Fibroblast of lung (primary cell): ENCODE measurements around the gene CCDC149. TPM values are rescaled to one million over a fixed set of nuclear protein-coding genes. Genes with fewer than 3 reads are reported as not detected.

Experiments used
- DNase-seq, 2 donors: peaks; one replicate each; pipeline versions ENCODE4 v3.0.0 to v3.0.0-alpha.2; 2010; ENCODE audit warnings: low read depth in 2 of 2
- H2AFZ ChIP-seq: 2 replicates; pipeline ENCODE4 v1.5.1; 2012; ENCODE audit warnings: low read length, control low read depth, inconsistent platforms
- H3K27ac ChIP-seq: 2 replicates; pipeline ENCODE4 v1.5.1; 2011; ENCODE audit warnings: low read length, control low read depth; ENCODE audit not compliant: insufficient read depth
- H3K27me3 ChIP-seq: 2 replicates; pipeline ENCODE4 v1.5.1; 2011; ENCODE audit warnings: mild to moderate bottlenecking, low read length; ENCODE audit not compliant: control insufficient read depth, insufficient read depth
- H3K36me3 ChIP-seq: 2 replicates; pipeline ENCODE4 v1.5.1; 2011; ENCODE audit warnings: low read length; ENCODE audit not compliant: control insufficient read depth, insufficient read depth
- H3K4me1 ChIP-seq: 2 replicates; pipeline ENCODE4 v1.5.1; 2011; ENCODE audit warnings: low read length; ENCODE audit not compliant: control insufficient read depth, insufficient read depth; ENCODE audit errors: extremely low read depth
- H3K4me2 ChIP-seq: 2 replicates; pipeline ENCODE4 v1.5.1; 2011; ENCODE audit warnings: low read length, control low read depth; ENCODE audit not compliant: insufficient read depth; ENCODE audit errors: extremely low read depth
- H3K4me3 ChIP-seq, 4 experiments: fragments of 200-600 bp in 1 of 4; sonication (generic) in 1 of 4; replicated peaks in 1 of 4; 2 replicates each; pipeline ENCODE4 v1.5.1; 2011 to 2016; ENCODE audit warnings: low read length in 4 of 4, low read depth in 3 of 4, mild to moderate bottlenecking in 3 of 4, control low read depth in 2 of 4, inconsistent platforms in 1 of 4, mixed read lengths in 1 of 4; ENCODE audit not compliant: insufficient read depth in 1 of 4; ENCODE audit errors: control extremely low read depth in 1 of 4
- H3K79me2 ChIP-seq: 2 replicates; pipeline ENCODE4 v1.5.1; 2012; ENCODE audit warnings: mild to moderate bottlenecking, low read length, inconsistent platforms; ENCODE audit not compliant: control insufficient read depth, insufficient read depth
- H3K9ac ChIP-seq: 2 replicates; pipeline ENCODE4 v1.5.1; 2011; ENCODE audit warnings: mild to moderate bottlenecking, low read length, control low read depth; ENCODE audit not compliant: insufficient read depth
- H3K9me3 ChIP-seq: 2 replicates; pipeline ENCODE4 v1.5.1; 2012; ENCODE audit warnings: low read depth, low read length; ENCODE audit not compliant: control insufficient read depth, insufficient read depth
- H4K20me1 ChIP-seq: 2 replicates; pipeline ENCODE4 v1.5.1; 2011; ENCODE audit warnings: low read length; ENCODE audit not compliant: control insufficient read depth, insufficient read depth; ENCODE audit errors: extremely low read depth
- EZH2 ChIP-seq: IDR thresholded peaks from 2 replicates; pipeline ENCODE4 v1.5.1; 2012; ENCODE audit warnings: low read length, control low read depth, mild to moderate bottlenecking; ENCODE audit errors: missing control alignments
- polyA plus RNA-seq, 2 donors: library from polyadenylated mRNA; depleted of rRNA in 1 of 2; stranded (reverse) in 1 of 2; unstranded in 1 of 2; fragments of >200 nt; gene quantifications; 2 replicates each; pipeline ENCODE4 v1.2.1, GENCODE V29; 2011 to 2012; ENCODE audit warnings: missing spikeins in 1 of 2
- total RNA-seq: library from RNA; depleted of rRNA; stranded (reverse); fragments of >200 nt; gene quantifications from 2 replicates; pipeline ENCODE4 v1.2.1, GENCODE V29; 2014
- TF ChIP-seq, protein P1 (sequence below), 2 donors: IDR thresholded peaks in 1 of 2; conservative IDR thresholded peaks in 1 of 2; 1 replicate in 1 of 2; 2 replicates in 1 of 2; pipeline ENCODE4 v1.5.1; 2011 to 2012; ENCODE audit warnings: low read length in 2 of 2, control low read depth in 1 of 2, inconsistent platforms in 1 of 2, low read depth in 1 of 2, mild to moderate bottlenecking in 1 of 2

Gene CCDC149
- total and polyA plus RNA-seq, 2 donors (not counting 1 experiment from before 2014, with no cell fraction given) = 13.9 to 14.6 TPM

DNA sequence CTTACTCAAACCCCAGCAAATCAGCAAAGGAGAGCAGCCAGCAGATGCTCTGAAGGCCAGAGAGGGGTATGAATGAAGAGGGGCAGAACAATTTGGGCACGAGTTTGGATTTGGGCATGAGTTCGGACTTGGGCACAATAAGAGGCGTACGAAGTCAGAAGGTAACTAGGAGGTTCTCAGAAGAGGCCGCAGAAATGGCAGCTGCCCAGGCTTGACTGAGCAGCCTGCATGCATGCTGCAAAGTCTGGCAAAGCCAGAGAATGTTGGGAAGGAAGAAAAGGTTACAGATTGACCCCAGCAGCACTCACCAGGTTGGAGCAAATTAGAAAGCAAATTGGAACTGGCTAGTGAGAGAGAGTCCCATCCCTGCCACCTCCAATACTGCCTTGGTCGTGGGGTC, 15.2 kb downstream of the CCDC149 start:
- Histone ChIP-seq H3K27ac (no peak overlapping the region), H3K9ac (no peak overlapping the region), H3K27me3 (no peaks in the 10 kb centered on the region), H3K36me3 (no peaks in the 10 kb centered on the region), H2AFZ (no peak overlapping the region), H4K20me1 (no peaks in the 10 kb centered on the region), H3K9me3 (no peaks in the 10 kb centered on the region), H3K4me3 (no peak overlapping the region), H3K79me2 (no peaks in the 10 kb centered on the region), H3K4me1 (no peaks in the 10 kb centered on the region), H3K4me2 (no peak overlapping the region)
- no peak for DNase-seq
- TF ChIP-seq EZH2 = no peak
- TF ChIP-seq, protein P1, sequence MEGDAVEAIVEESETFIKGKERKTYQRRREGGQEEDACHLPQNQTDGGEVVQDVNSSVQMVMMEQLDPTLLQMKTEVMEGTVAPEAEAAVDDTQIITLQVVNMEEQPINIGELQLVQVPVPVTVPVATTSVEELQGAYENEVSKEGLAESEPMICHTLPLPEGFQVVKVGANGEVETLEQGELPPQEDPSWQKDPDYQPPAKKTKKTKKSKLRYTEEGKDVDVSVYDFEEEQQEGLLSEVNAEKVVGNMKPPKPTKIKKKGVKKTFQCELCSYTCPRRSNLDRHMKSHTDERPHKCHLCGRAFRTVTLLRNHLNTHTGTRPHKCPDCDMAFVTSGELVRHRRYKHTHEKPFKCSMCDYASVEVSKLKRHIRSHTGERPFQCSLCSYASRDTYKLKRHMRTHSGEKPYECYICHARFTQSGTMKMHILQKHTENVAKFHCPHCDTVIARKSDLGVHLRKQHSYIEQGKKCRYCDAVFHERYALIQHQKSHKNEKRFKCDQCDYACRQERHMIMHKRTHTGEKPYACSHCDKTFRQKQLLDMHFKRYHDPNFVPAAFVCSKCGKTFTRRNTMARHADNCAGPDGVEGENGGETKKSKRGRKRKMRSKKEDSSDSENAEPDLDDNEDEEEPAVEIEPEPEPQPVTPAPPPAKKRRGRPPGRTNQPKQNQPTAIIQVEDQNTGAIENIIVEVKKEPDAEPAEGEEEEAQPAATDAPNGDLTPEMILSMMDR (conservative IDR thresholded peaks at IDR 0.05 in 1 of 2, IDR thresholded peaks at IDR 0.05 in 1 of 2; ENCODE audit: low read depth in 1 of 2, low read length in 2 of 2) = no peak

DNA sequence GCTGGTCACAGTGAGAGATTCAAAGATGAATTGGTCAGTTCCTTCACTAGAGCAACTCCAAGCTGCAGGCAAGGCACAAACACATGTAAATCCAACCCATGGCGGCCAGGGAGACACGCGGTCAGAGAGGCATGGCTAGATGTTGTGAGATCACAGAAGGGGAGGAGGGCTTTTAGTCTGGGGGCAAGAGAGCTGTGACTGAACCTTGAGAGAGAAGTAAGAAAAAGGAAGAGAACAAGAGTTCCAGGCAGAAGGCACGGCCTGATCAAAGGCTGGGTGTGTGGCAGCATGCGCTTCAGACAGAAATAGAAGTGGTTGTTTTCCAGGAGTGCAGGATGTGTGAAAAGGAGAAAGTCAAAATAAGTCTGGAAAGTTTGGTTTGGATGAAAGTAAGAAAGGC, 15.9 kb downstream of the CCDC149 start:
- no peak for DNase-seq
- Histone ChIP-seq H3K27ac (no peak overlapping the region), H3K79me2 (no peaks in the 10 kb centered on the region), H3K9ac (no peak overlapping the region), H3K9me3 (no peaks in the 10 kb centered on the region), H3K4me2 (no peak overlapping the region), H2AFZ (no peak overlapping the region), H3K4me1 (no peaks in the 10 kb centered on the region), H3K36me3 (no peaks in the 10 kb centered on the region), H4K20me1 (no peaks in the 10 kb centered on the region), H3K4me3 (no peak overlapping the region), H3K27me3 (no peaks in the 10 kb centered on the region)
- no peak for TF ChIP-seq EZH2
- TF ChIP-seq, protein P1 (conservative IDR thresholded peaks at IDR 0.05 in 1 of 2, IDR thresholded peaks at IDR 0.05 in 1 of 2; ENCODE audit: low read depth in 1 of 2, low read length in 2 of 2) = no peak

- H3K79me2 ChIP-seq = no peaks in the 10 kb centered on the region
- DNase-seq = no peak
- no peak overlapping the region for H3K4me2 ChIP-seq
- no peaks in the 10 kb centered on the region for H3K9me3 ChIP-seq
- no peak overlapping the region for H3K9ac ChIP-seq
- no peak overlapping the region for H3K27ac ChIP-seq
- H3K36me3 ChIP-seq = no peaks in the 10 kb centered on the region
- H3K27me3 ChIP-seq = no peaks in the 10 kb centered on the region
- H3K4me1 ChIP-seq = no peaks in the 10 kb centered on the region
- no peak for TF ChIP-seq EZH2
- TF ChIP-seq, protein P1 (conservative IDR thresholded peaks at IDR 0.05 in 1 of 2, IDR thresholded peaks at IDR 0.05 in 1 of 2; ENCODE audit: low read depth in 1 of 2, low read length in 2 of 2) = no peak
- H2AFZ ChIP-seq = no peak overlapping the region
- no peak overlapping the region for H3K4me3 ChIP-seq
- no peaks in the 10 kb centered on the region for H4K20me1 ChIP-seq
Measured at GRCh38 chr4:24896056-24896455, 16.8 kb downstream of the CCDC149 start.
